OCI-LY1 (cell line): ENCODE results near the gene PACS2.

Experiments used
- EZH2 ChIP-seq: fragments of 200-600 bp; sonication (generic), shearing (Covaris generic); IDR thresholded peaks from 2 replicates; pipeline ENCODE4 v1.8.0; 2017; ENCODE audit warnings: borderline replicate concordance, mixed run types, mild to moderate bottlenecking, antibody characterized with exemption, low read length, moderate library complexity, mixed read lengths
- TF ChIP-seq, protein P1 (sequence below): fragments of 200-600 bp; sonication (generic), shearing (Covaris generic); IDR thresholded peaks from 2 replicates; pipeline ENCODE4 v1.5.1; 2017; ENCODE audit warnings: mild to moderate bottlenecking, antibody characterized with exemption, low read length, moderate library complexity, mixed read lengths

DNA sequence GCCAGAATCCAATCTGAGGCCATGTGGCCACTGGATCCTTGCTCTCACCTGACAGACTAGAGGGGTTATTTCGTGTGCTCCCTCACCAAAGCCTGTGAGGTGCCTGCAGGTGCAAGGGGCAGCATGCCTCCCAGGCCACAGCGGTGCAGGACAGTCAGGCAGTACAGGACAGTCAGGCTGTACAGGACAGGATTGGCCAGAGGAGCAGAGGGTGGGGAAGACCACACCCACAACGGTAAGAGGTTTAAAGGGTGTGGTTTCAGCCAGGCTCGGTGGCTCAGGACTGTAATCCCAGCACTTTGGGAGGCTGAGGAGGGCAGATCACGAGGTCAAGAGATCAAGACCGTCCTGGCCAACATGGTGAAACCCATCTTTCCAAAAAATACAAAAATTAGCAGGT is 10.6 kb upstream of the PACS2 start:
- TF ChIP-seq, protein P1, sequence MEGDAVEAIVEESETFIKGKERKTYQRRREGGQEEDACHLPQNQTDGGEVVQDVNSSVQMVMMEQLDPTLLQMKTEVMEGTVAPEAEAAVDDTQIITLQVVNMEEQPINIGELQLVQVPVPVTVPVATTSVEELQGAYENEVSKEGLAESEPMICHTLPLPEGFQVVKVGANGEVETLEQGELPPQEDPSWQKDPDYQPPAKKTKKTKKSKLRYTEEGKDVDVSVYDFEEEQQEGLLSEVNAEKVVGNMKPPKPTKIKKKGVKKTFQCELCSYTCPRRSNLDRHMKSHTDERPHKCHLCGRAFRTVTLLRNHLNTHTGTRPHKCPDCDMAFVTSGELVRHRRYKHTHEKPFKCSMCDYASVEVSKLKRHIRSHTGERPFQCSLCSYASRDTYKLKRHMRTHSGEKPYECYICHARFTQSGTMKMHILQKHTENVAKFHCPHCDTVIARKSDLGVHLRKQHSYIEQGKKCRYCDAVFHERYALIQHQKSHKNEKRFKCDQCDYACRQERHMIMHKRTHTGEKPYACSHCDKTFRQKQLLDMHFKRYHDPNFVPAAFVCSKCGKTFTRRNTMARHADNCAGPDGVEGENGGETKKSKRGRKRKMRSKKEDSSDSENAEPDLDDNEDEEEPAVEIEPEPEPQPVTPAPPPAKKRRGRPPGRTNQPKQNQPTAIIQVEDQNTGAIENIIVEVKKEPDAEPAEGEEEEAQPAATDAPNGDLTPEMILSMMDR, result no peak
- no peak for TF ChIP-seq EZH2
